Lung (tissue), 12 donors: ENCODE data around the gene RAB3C. TPM values are rescaled to one million over a fixed set of nuclear protein-coding genes. Genes with fewer than 3 reads are reported as not detected.

ENCODE experiments used
- ATAC-seq: fragments of 200-7000 bp; cut with Tn5 transposase; one replicate; pipeline ENCODE4 v1.9.1; 2020; ENCODE audit warnings: moderate number of reproducible peaks; ENCODE audit not compliant: insufficient read depth, low FRiP score
- DNase-seq, 3 donors: peaks; one replicate each; pipeline ENCODE4 v3.0.0-alpha.2; 2013 to 2017
- H3K27ac ChIP-seq, 2 donors: one replicate each; pipeline ENCODE4 v1.5.1; 2013; ENCODE audit warnings: mild to moderate bottlenecking in 2 of 2, moderate library complexity in 2 of 2, control low read depth in 1 of 2, inconsistent platforms in 1 of 2, low read depth in 1 of 2, low read length in 1 of 2
- H3K27me3 ChIP-seq, 3 donors: one replicate each; pipeline ENCODE4 v1.5.1; 2013; ENCODE audit warnings: low read length in 2 of 3; ENCODE audit not compliant: control insufficient read depth in 3 of 3, insufficient read depth in 3 of 3
- H3K36me3 ChIP-seq, 4 donors: one replicate each; pipeline ENCODE4 v1.5.1; 2013; ENCODE audit warnings: low read length in 4 of 4, mild to moderate bottlenecking in 1 of 4, moderate library complexity in 1 of 4; ENCODE audit not compliant: control insufficient read depth in 4 of 4, insufficient read depth in 4 of 4
- H3K4me1 ChIP-seq, 5 donors: one replicate each; pipeline ENCODE4 v1.5.1; 2013; ENCODE audit warnings: low read length in 5 of 5, mild to moderate bottlenecking in 2 of 5, moderate library complexity in 1 of 5; ENCODE audit not compliant: control insufficient read depth in 5 of 5, insufficient read depth in 5 of 5
- H3K4me3 ChIP-seq: one replicate; pipeline ENCODE4 v1.5.1; 2013; ENCODE audit warnings: mild to moderate bottlenecking, control low read depth, moderate library complexity
- H3K9ac ChIP-seq, 2 donors: one replicate each; pipeline ENCODE4 v1.5.1; 2013; ENCODE audit warnings: low read length in 2 of 2, control low read depth in 1 of 2; ENCODE audit not compliant: insufficient read depth in 1 of 2
- H3K9me3 ChIP-seq, 4 donors: one replicate each; pipeline ENCODE4 v1.5.1; 2013; ENCODE audit warnings: low read length in 3 of 4, mild to moderate bottlenecking in 1 of 4, moderate library complexity in 1 of 4; ENCODE audit not compliant: control insufficient read depth in 4 of 4, insufficient read depth in 3 of 4
- CTCF ChIP-seq: IDR thresholded peaks from 2 replicates; pipeline ENCODE4 v1.5.1; 2012; ENCODE audit warnings: mild to moderate bottlenecking; ENCODE audit errors: control extremely low read depth, extremely low read depth
- WGBS, 2 donors: extraction: QIAGEN DNeasy Blood & Tissue Kit; methylation state at CpG; one replicate each; pipeline ENCODE4 v1.1.7; 2013; 5-methylcytosine and 5-hydroxymethylcytosine counted together
- polyA plus RNA-seq, 2 donors: library from polyadenylated mRNA; stranded (reverse); fragments of 200-250 nt; gene quantifications; one replicate each; pipeline ENCODE4 v1.2.1, GENCODE V29; 2013
- total RNA-seq, 2 donors: library from RNA; depleted of rRNA in 1 of 2; stranded (reverse); fragments of >200 nt in 1 of 2; gene quantifications; one replicate each; pipeline ENCODE4 v1.2.1, GENCODE V29; 2014 to 2021
- donor health status: control.
- donor health status: control.
- donor health status: Bipolar disorder and iron deficiency.
- donor health status: healthy.
- donor health status: DM: yes; HTN: yes; CAD: no.

Gene RAB3C
- total and polyA plus RNA-seq, 4 donors: 0.35 to 1.1 (median 0.86) TPM

DNA sequence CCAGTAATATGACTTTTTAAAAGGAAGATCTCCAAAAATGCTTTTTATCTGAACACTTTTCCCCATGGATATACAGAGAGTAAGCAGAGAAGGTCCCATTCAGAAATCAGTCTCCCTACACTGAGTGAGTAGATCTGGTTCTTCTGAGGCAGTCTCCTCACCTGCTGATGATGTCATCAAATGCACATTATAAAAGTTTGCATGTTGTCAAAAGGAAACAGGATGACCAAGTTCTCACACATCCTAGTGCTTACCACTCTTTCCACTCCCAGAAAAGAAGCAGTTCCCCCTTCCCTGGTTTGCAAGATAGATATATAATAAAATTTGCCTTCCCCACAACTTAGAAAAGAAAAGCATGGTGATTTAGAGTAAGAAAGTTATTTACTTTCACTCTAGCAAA, 180.5 kb downstream of the RAB3C start:
- H3K9ac ChIP-seq: no peak overlapping the region
- H3K36me3 ChIP-seq: no peaks in the 10 kb centered on the region
- ATAC-seq (no peak), DNase-seq (no peak)
- H3K4me3 ChIP-seq: no peak overlapping the region
- no peak overlapping the region for H3K27ac ChIP-seq
- no peaks in the 10 kb centered on the region for H3K9me3 ChIP-seq
- H3K27me3 ChIP-seq: no peaks in the 10 kb centered on the region
- H3K4me1 ChIP-seq: peaks cover 0 to 12% (median 3%) of the 10 kb centered on the region in 5 donors
- TF ChIP-seq CTCF: no peak

- Histone ChIP-seq H3K36me3 (no peaks in the 10 kb centered on the region), H3K27ac (no peak overlapping the region), H3K4me1 (peaks cover 0 to 12% (median 3%) of the 10 kb centered on the region in 5 donors), H3K4me3 (no peak overlapping the region), H3K9ac (no peak overlapping the region), H3K27me3 (no peaks in the 10 kb centered on the region), H3K9me3 (no peaks in the 10 kb centered on the region)
- WGBS, 2 donors: 92 to 93% methylated on average over 3 of the region's 3 CpGs
- TF ChIP-seq CTCF: no peak
- DNase-seq (no peak), ATAC-seq (peak; percentile 48)
Measured at GRCh38 chr5:58764199-58764598, 181.3 kb downstream of the RAB3C start.

- Histone ChIP-seq H3K4me1 (peaks cover 0 to 16% (median 0%) of the 10 kb centered on the region in 5 donors), H3K9me3 (no peaks in the 10 kb centered on the region), H3K4me3 (no peak overlapping the region), H3K27me3 (no peaks in the 10 kb centered on the region), H3K9ac (no peak overlapping the region), H3K36me3 (no peaks in the 10 kb centered on the region), H3K27ac (no peak overlapping the region)
- WGBS, 2 donors: 81 to 90% methylated on average over 2 of the region's 2 CpGs
- ATAC-seq (no peak), DNase-seq (no peak)
- TF ChIP-seq CTCF: no peak
Measured at GRCh38 chr5:58765058-58765457, 182.2 kb downstream of the RAB3C start.

DNA sequence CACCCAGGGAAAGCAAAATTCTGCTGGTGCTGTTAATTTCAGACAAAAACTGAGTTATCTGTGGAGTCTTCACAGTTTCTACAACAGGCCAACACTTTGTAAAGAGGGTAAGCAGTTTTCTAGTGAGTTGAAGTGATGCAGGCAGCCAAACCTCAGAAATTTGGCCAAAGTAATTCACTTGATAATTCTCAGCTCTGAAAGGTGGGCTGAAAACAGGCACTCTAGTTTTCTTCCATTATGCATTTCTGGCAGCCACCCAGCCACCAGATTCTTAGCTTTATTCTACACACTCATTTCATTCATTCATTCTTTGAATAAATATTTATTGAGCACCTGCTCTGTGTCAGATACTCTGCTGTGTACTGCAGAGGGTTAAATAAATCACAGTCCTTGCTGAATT, 184.2 kb downstream of the RAB3C start:
- no peaks in the 10 kb centered on the region for H3K9me3 ChIP-seq
- no peak overlapping the region for H3K27ac ChIP-seq
- H3K9ac ChIP-seq: no peak overlapping the region
- TF ChIP-seq CTCF: no peak
- DNase-seq (no peak), ATAC-seq (no peak)
- H3K27me3 ChIP-seq: no peaks in the 10 kb centered on the region
- H3K36me3 ChIP-seq: no peaks in the 10 kb centered on the region
- H3K4me1 ChIP-seq: peaks cover 0 to 16% (median 0%) of the 10 kb centered on the region in 5 donors
- H3K4me3 ChIP-seq: no peak overlapping the region
